Effector memory CD8-positive, alpha-beta T cell (primary cell): Measurements from ENCODE around the gene CCDC192.

Experiments used
- ATAC-seq: fragments of 150-1000 bp; cut with Tn5 transposase; replicated peaks from 2 replicates; pipeline ENCODE4 v1.10.0; 2021; ENCODE audit warnings: mild to moderate bottlenecking, moderate library complexity
- DNase-seq, 3 experiments: peaks; one replicate each; pipeline ENCODE4 v3.0.0; 2021
- H3K27ac Mint-ChIP-seq, 2 donors: one replicate each; pipeline ENCODE4 v1.8.0; 2022; ENCODE audit warnings: mild to moderate bottlenecking in 2 of 2, mixed read lengths in 2 of 2, moderate library complexity in 2 of 2
- H3K27me3 Mint-ChIP-seq, 2 donors: one replicate each; pipeline ENCODE4 v1.8.0; 2022; ENCODE audit warnings: mixed read lengths in 2 of 2
- H3K36me3 Mint-ChIP-seq: one replicate; pipeline ENCODE4 v1.8.0; 2022; ENCODE audit warnings: mild to moderate bottlenecking, moderate library complexity, mixed read lengths; ENCODE audit not compliant: insufficient read depth
- H3K4me1 Mint-ChIP-seq, 2 donors: one replicate each; pipeline ENCODE4 v1.8.0; 2022; ENCODE audit warnings: low read depth in 2 of 2, mixed read lengths in 2 of 2
- H3K4me3 Mint-ChIP-seq, 2 donors: one replicate each; pipeline ENCODE4 v1.8.0; 2022; ENCODE audit warnings: mild to moderate bottlenecking in 2 of 2, mixed read lengths in 2 of 2, moderate library complexity in 2 of 2
- H3K9me3 Mint-ChIP-seq, 2 donors: one replicate each; pipeline ENCODE4 v1.8.0; 2022; ENCODE audit warnings: mixed read lengths in 2 of 2

Gene CCDC192

GRCh38 chr5:127909066-127909465 is 205.9 kb downstream of the CCDC192 start:
- no peak for DNase-seq
- Mint-ChIP-seq H3K9me3 (no peaks in the 10 kb centered on the region), H3K27ac (no peak overlapping the region), H3K27me3 (peaks cover 4 to 10% of the 10 kb centered on the region in 2 donors), H3K4me3 (no peak overlapping the region), H3K36me3 (no peaks in the 10 kb centered on the region), H3K4me1 (peaks cover 4 to 5% of the 10 kb centered on the region in 2 donors)
- ATAC-seq = peak; percentile 50

- peaks cover 4 to 5% of the 10 kb centered on the region in 2 donors for H3K4me1 Mint-ChIP-seq
These were observed 206.6 kb downstream of the CCDC192 start for GRCh38 chr5:127909821-127910220.

GRCh38 chr5:127910307-127910956 is 207.2 kb downstream of the CCDC192 start:
- H3K4me1 Mint-ChIP-seq = peaks cover 4 to 5% of the 10 kb centered on the region in 2 donors
- ATAC-seq (no peak), DNase-seq (no peak)

More at GRCh38 chr5:127909821-127910220, 206.6 kb downstream of the CCDC192 start:
- no peak overlapping the region for H3K27ac Mint-ChIP-seq
- H3K9me3 Mint-ChIP-seq = no peaks in the 10 kb centered on the region
- peaks cover 4 to 10% of the 10 kb centered on the region in 2 donors for H3K27me3 Mint-ChIP-seq
- H3K36me3 Mint-ChIP-seq = no peaks in the 10 kb centered on the region
- no peak overlapping the region for H3K4me3 Mint-ChIP-seq
- DNase-seq (no peak), ATAC-seq (no peak)

GRCh38 chr5:127911619-127912018 is 208.4 kb downstream of the CCDC192 start:
- Mint-ChIP-seq H3K9me3 (no peaks in the 10 kb centered on the region), H3K4me3 (no peak overlapping the region), H3K4me1 (peaks cover 3 to 4% of the 10 kb centered on the region in 2 donors), H3K27ac (no peak overlapping the region), H3K36me3 (no peaks in the 10 kb centered on the region), H3K27me3 (no peaks in the 10 kb centered on the region)
- ATAC-seq (no peak), DNase-seq (no peak)

More at GRCh38 chr5:127910307-127910956, 207.2 kb downstream of the CCDC192 start:
- no peak overlapping the region for H3K4me3 Mint-ChIP-seq
- peaks cover 4 to 10% of the 10 kb centered on the region in 2 donors for H3K27me3 Mint-ChIP-seq
- no peak overlapping the region for H3K27ac Mint-ChIP-seq
- H3K9me3 Mint-ChIP-seq = no peaks in the 10 kb centered on the region
- no peaks in the 10 kb centered on the region for H3K36me3 Mint-ChIP-seq

- DNase-seq = no peak
- Mint-ChIP-seq H3K27me3 (no peaks in the 10 kb centered on the region), H3K36me3 (no peaks in the 10 kb centered on the region), H3K4me3 (no peak overlapping the region), H3K27ac (no peak overlapping the region), H3K4me1 (peaks cover 5 to 6% of the 10 kb centered on the region in 2 donors), H3K9me3 (no peaks in the 10 kb centered on the region)
- no peak for ATAC-seq
These were observed 209.2 kb downstream of the CCDC192 start for GRCh38 chr5:127912411-127912810.

GRCh38 chr5:127916885-127917573 is 213.8 kb downstream of the CCDC192 start:
- peak overlapping the region; percentile 28 to 34 for H3K4me3 Mint-ChIP-seq
- DNase-seq (no peak), ATAC-seq (no peak)
- peaks cover 5 to 6% of the 10 kb centered on the region in 2 donors for H3K4me1 Mint-ChIP-seq
- H3K9me3 Mint-ChIP-seq = no peaks in the 10 kb centered on the region
- H3K36me3 Mint-ChIP-seq = no peaks in the 10 kb centered on the region
- peak overlapping the region; percentile 64 to 81 for H3K27ac Mint-ChIP-seq
- H3K27me3 Mint-ChIP-seq = no peaks in the 10 kb centered on the region

- Mint-ChIP-seq H3K27ac (no peak overlapping the region), H3K9me3 (no peaks in the 10 kb centered on the region), H3K4me3 (no peak overlapping the region), H3K36me3 (no peaks in the 10 kb centered on the region), H3K27me3 (no peaks in the 10 kb centered on the region), H3K4me1 (peaks cover 5 to 6% of the 10 kb centered on the region in 2 donors)
- DNase-seq (no peak), ATAC-seq (no peak)
These were observed 216.0 kb downstream of the CCDC192 start for GRCh38 chr5:127919006-127919796.

GRCh38 chr5:127919818-127920217 is 216.6 kb downstream of the CCDC192 start:
- Mint-ChIP-seq H3K27ac (no peak overlapping the region), H3K9me3 (no peaks in the 10 kb centered on the region), H3K4me3 (no peak overlapping the region), H3K27me3 (no peaks in the 10 kb centered on the region), H3K4me1 (peaks cover 5 to 6% of the 10 kb centered on the region in 2 donors), H3K36me3 (no peaks in the 10 kb centered on the region)
- DNase-seq (no peak), ATAC-seq (no peak)

- DNase-seq (no peak), ATAC-seq (no peak)
- Mint-ChIP-seq H3K9me3 (no peaks in the 10 kb centered on the region), H3K27me3 (no peaks in the 10 kb centered on the region), H3K4me3 (no peak overlapping the region), H3K36me3 (no peaks in the 10 kb centered on the region), H3K27ac (no peak overlapping the region), H3K4me1 (peaks cover 5 to 6% of the 10 kb centered on the region in 2 donors)
These were observed 217.7 kb downstream of the CCDC192 start for GRCh38 chr5:127920936-127921335.

- no peak overlapping the region for H3K27ac Mint-ChIP-seq
- ATAC-seq (no peak), DNase-seq (no peak)
- no peak overlapping the region for H3K4me3 Mint-ChIP-seq
- H3K36me3 Mint-ChIP-seq = no peaks in the 10 kb centered on the region
- H3K4me1 Mint-ChIP-seq = no peaks in the 10 kb centered on the region
- no peaks in the 10 kb centered on the region for H3K9me3 Mint-ChIP-seq
- H3K27me3 Mint-ChIP-seq = peaks cover 0 to 8% of the 10 kb centered on the region in 2 donors
These were observed 219.4 kb downstream of the CCDC192 start for GRCh38 chr5:127922603-127923002.

GRCh38 chr5:127923804-127924570 is 220.8 kb downstream of the CCDC192 start:
- H3K36me3 Mint-ChIP-seq = no peaks in the 10 kb centered on the region
- no peak for DNase-seq

GRCh38 chr5:127924606-127925005 is 221.4 kb downstream of the CCDC192 start:
- Mint-ChIP-seq H3K27ac (no peak overlapping the region), H3K4me1 (no peaks in the 10 kb centered on the region), H3K9me3 (no peaks in the 10 kb centered on the region), H3K36me3 (no peaks in the 10 kb centered on the region), H3K4me3 (no peak overlapping the region), H3K27me3 (peaks cover 0 to 8% of the 10 kb centered on the region in 2 donors)
- ATAC-seq = no peak
- no peak for DNase-seq

More at GRCh38 chr5:127923804-127924570, 220.8 kb downstream of the CCDC192 start:
- Mint-ChIP-seq H3K9me3 (no peaks in the 10 kb centered on the region), H3K4me1 (no peaks in the 10 kb centered on the region), H3K4me3 (no peak overlapping the region), H3K27ac (no peak overlapping the region), H3K27me3 (peaks cover 0 to 8% of the 10 kb centered on the region in 2 donors)
- no peak for ATAC-seq

GRCh38 chr5:127925916-127926315 is 222.7 kb downstream of the CCDC192 start:
- no peak overlapping the region for H3K4me3 Mint-ChIP-seq
- ATAC-seq (no peak), DNase-seq (no peak)
- peaks cover 0 to 8% of the 10 kb centered on the region in 2 donors for H3K27me3 Mint-ChIP-seq
- no peak overlapping the region for H3K27ac Mint-ChIP-seq
- no peaks in the 10 kb centered on the region for H3K36me3 Mint-ChIP-seq
- H3K9me3 Mint-ChIP-seq = no peaks in the 10 kb centered on the region
- no peaks in the 10 kb centered on the region for H3K4me1 Mint-ChIP-seq
